Endothelial cell (in vitro differentiated cells): ENCODE results near the gene UBAC2. TPM values are rescaled to one million over a fixed set of nuclear protein-coding genes. Genes with fewer than 3 reads are reported as not detected.

Experiments
- DNase-seq: peaks from one replicate; pipeline ENCODE4 v3.0.0; 2021; ENCODE audit warnings: low spot score
- H3K27ac Mint-ChIP-seq: one replicate; pipeline ENCODE4 v1.8.0; 2021; ENCODE audit warnings: mixed read lengths, inconsistent platforms; ENCODE audit not compliant: unreplicated experiment
- H3K27me3 Mint-ChIP-seq: one replicate; pipeline ENCODE4 v1.8.0; 2021; ENCODE audit warnings: mild to moderate bottlenecking, moderate library complexity, mixed read lengths, inconsistent platforms; ENCODE audit not compliant: unreplicated experiment
- H3K36me3 Mint-ChIP-seq: one replicate; pipeline ENCODE4 v1.8.0; 2021; ENCODE audit warnings: mild to moderate bottlenecking, low read depth, mixed read lengths, inconsistent platforms; ENCODE audit not compliant: unreplicated experiment
- H3K4me1 Mint-ChIP-seq: one replicate; pipeline ENCODE4 v1.8.0; 2021; ENCODE audit warnings: mild to moderate bottlenecking, mixed read lengths, inconsistent platforms; ENCODE audit not compliant: unreplicated experiment
- H3K4me3 Mint-ChIP-seq: one replicate; pipeline ENCODE4 v1.8.0; 2021; ENCODE audit warnings: mild to moderate bottlenecking, mixed read lengths, inconsistent platforms; ENCODE audit not compliant: unreplicated experiment
- H3K9me3 Mint-ChIP-seq: one replicate; pipeline ENCODE4 v1.8.0; 2021; ENCODE audit warnings: mixed read lengths, inconsistent platforms; ENCODE audit not compliant: unreplicated experiment
- CTCF ChIP-seq: fragments of 200-600 bp; sonication (generic); IDR thresholded peaks from one replicate; pipeline ENCODE4 v1.5.0; 2021; ENCODE audit warnings: antibody characterized with exemption; ENCODE audit not compliant: unreplicated experiment
- total RNA-seq: library from RNA; stranded (reverse); fragmentation: NEBNext Ultra II Directional; extraction: Animal tissue kit (Norgen Biotek cat#: 25700); gene quantifications from one replicate; pipeline ENCODE4 v1.2.1, GENCODE V29; 2021; ENCODE audit not compliant: unreplicated experiment

The UBAC2 gene
- total RNA-seq, 1 donor from 2014 or later, result 58.6 TPM

- no peak overlapping the region for H3K27ac Mint-ChIP-seq
- H3K27me3 Mint-ChIP-seq, result peaks cover 10% of the 10 kb centered on the region
- H3K4me3 Mint-ChIP-seq, result no peak overlapping the region
- no peak for TF ChIP-seq CTCF
- no peak for DNase-seq
- H3K36me3 Mint-ChIP-seq, result peaks cover 5% of the 10 kb centered on the region
- H3K4me1 Mint-ChIP-seq, result peaks cover 14% of the 10 kb centered on the region
- no peaks in the 10 kb centered on the region for H3K9me3 Mint-ChIP-seq
These were observed 10.9 kb downstream of the UBAC2 start for GRCh38 chr13:99211421-99212035.

- H3K27ac Mint-ChIP-seq, result no peak overlapping the region
- peaks cover 9% of the 10 kb centered on the region for H3K4me1 Mint-ChIP-seq
- H3K9me3 Mint-ChIP-seq, result no peaks in the 10 kb centered on the region
- TF ChIP-seq CTCF, result no peak
- no peak overlapping the region for H3K4me3 Mint-ChIP-seq
- peaks cover 3% of the 10 kb centered on the region for H3K27me3 Mint-ChIP-seq
- H3K36me3 Mint-ChIP-seq, result peaks cover 5% of the 10 kb centered on the region
- DNase-seq, result no peak
These were observed 13.6 kb downstream of the UBAC2 start for GRCh38 chr13:99214232-99214631.

GRCh38 chr13:99214731-99215130 lies 14.1 kb downstream of the UBAC2 start:
- Mint-ChIP-seq H3K4me1 (peaks cover 7% of the 10 kb centered on the region), H3K27me3 (no peaks in the 10 kb centered on the region), H3K4me3 (no peak overlapping the region), H3K27ac (peak overlapping the region; percentile 18), H3K9me3 (no peaks in the 10 kb centered on the region), H3K36me3 (peaks cover 5% of the 10 kb centered on the region)
- DNase-seq, result no peak
- no peak for TF ChIP-seq CTCF

GRCh38 chr13:99215184-99215830 lies 14.7 kb downstream of the UBAC2 start:
- H3K27ac Mint-ChIP-seq, result peak overlapping the region; percentile 61
- H3K9me3 Mint-ChIP-seq, result no peaks in the 10 kb centered on the region
- no peak overlapping the region for H3K4me3 Mint-ChIP-seq
- H3K36me3 Mint-ChIP-seq, result peaks cover 5% of the 10 kb centered on the region
- no peak for DNase-seq
- no peak for TF ChIP-seq CTCF
- peaks cover 7% of the 10 kb centered on the region for H3K4me1 Mint-ChIP-seq
- H3K27me3 Mint-ChIP-seq, result no peaks in the 10 kb centered on the region

- no peaks in the 10 kb centered on the region for H3K36me3 Mint-ChIP-seq
- no peak for TF ChIP-seq CTCF
- no peaks in the 10 kb centered on the region for H3K9me3 Mint-ChIP-seq
- H3K4me3 Mint-ChIP-seq, result peak overlapping the region; percentile 35
- no peak for DNase-seq
- no peak overlapping the region for H3K27ac Mint-ChIP-seq
- no peaks in the 10 kb centered on the region for H3K27me3 Mint-ChIP-seq
- no peaks in the 10 kb centered on the region for H3K4me1 Mint-ChIP-seq
These were observed 16.9 kb downstream of the UBAC2 start for GRCh38 chr13:99217461-99218110.
